ENCODE measurements around the gene EP300. TPM values are rescaled to one million over a fixed set of nuclear protein-coding genes. Genes with fewer than 3 reads are reported as not detected.

EP300 gene
- total RNA-seq, 1 experiment from 2014 or later: 78.6 TPM

GRCh38 chr22:41229215-41229614 is 136.8 kb downstream of the EP300 start:
- POLR2A ChIA-PET: no interaction called here
- intact Hi-C loops (cut with micrococcal nuclease; ENCODE audit: unreplicated experiment): no loop called here
- TF ChIP-seq CTCF (IDR thresholded peaks at IDR 0.05; ENCODE audit: insufficient read depth in 1 of 2, low read depth in 1 of 2, low read length in 1 of 2, severe bottlenecking in 1 of 2, unreplicated experiment in 1 of 2): no peak
- no peaks in the 10 kb centered on the region for H3K36me3 ChIP-seq (ENCODE audit: control insufficient read depth, insufficient read depth, low read length)
- H3K27me3 ChIP-seq (replicated peaks; ENCODE audit: control insufficient read depth, insufficient read depth, low read length): no peaks in the 10 kb centered on the region
- no peaks in the 10 kb centered on the region for H3K27me3 Mint-ChIP-seq (ENCODE audit: insufficient read depth, unreplicated experiment)
- no peak overlapping the region for H3K27ac Mint-ChIP-seq (ENCODE audit: unreplicated experiment)
- no peak for DNase-seq
- H3K9me3 ChIP-seq: no peaks in the 10 kb centered on the region
- no peaks in the 10 kb centered on the region for H3K4me1 ChIP-seq
- H3K36me3 Mint-ChIP-seq (ENCODE audit: insufficient read depth, unreplicated experiment): peaks cover 19% of the 10 kb centered on the region
- H3K9me3 Mint-ChIP-seq (ENCODE audit: unreplicated experiment): no peaks in the 10 kb centered on the region
- no peaks in the 10 kb centered on the region for H3K4me1 Mint-ChIP-seq (ENCODE audit: low read depth, unreplicated experiment)
- BruUV-seq (replicated peaks): no TSS peak
- no peak overlapping the region for H3K4me3 ChIP-seq (ENCODE audit: low read depth, low read length)
- CTCF ChIA-PET: no interaction called here
- H3K4me3 Mint-ChIP-seq (ENCODE audit: unreplicated experiment): no peak overlapping the region

Other genes starting within 250 kb of the EP300 start
- gene ST13, start 236.0 kb upstream of the EP300 start, total RNA-seq (2022): 364 and 385 TPM in 2 replicates
- gene XPNPEP3, start 235.4 kb upstream of the EP300 start, total RNA-seq (2022): 32.4 and 35.4 TPM in 2 replicates
- not detected in 2 replicates for gene DNAJB7, start 230.5 kb upstream of the EP300 start, total RNA-seq (2022)
- 69.1 and 70.0 TPM in 2 replicates for gene RBX1, start 141.2 kb upstream of the EP300 start, total RNA-seq (2022)
- gene L3MBTL2, start 112.7 kb downstream of the EP300 start, total RNA-seq (2022): 18.8 and 24.3 TPM in 2 replicates
- gene CHADL, start 148.3 kb downstream of the EP300 start, total RNA-seq (2022): 0.32 TPM in 1 of 2 replicates, not detected in the other
- 106 and 112 TPM in 2 replicates for gene RANGAP1, start 193.6 kb downstream of the EP300 start, total RNA-seq (2022)
- gene ZC3H7B, start 208.9 kb downstream of the EP300 start, total RNA-seq (2022): 55.0 and 60.6 TPM in 2 replicates

Measured in Caco-2 (cell line).